Frontal cortex (tissue), 4 donors: ENCODE data around the gene TULP4. TPM values are rescaled to one million over a fixed set of nuclear protein-coding genes. Genes with fewer than 3 reads are reported as not detected.

Source experiments
- DNase-seq, 2 donors: peaks; one replicate each; pipeline ENCODE4 v3.0.0; 2012; ENCODE audit warnings: low spot score in 2 of 2
- FAIRE-seq: peaks from 2 replicates; lab custom pipeline; 2012; peaks lifted over from hg19 to GRCh38; lab: Jason Lieb, UNC
- total RNA-seq: library from RNA; depleted of rRNA; stranded (reverse); fragments of >200 nt; gene quantifications from one replicate; pipeline ENCODE4 v1.2.3, GENCODE V29; 2014
- donor health status: control.
- donor health status: control.
- donor health status: control.

TULP4 gene
- total RNA-seq, 1 donor from 2014 or later, result 1,613 TPM

- FAIRE-seq (no peak), DNase-seq (no peak)
These were observed 168.7 kb downstream of the TULP4 start for GRCh38 chr6:158480989-158481388.

DNA sequence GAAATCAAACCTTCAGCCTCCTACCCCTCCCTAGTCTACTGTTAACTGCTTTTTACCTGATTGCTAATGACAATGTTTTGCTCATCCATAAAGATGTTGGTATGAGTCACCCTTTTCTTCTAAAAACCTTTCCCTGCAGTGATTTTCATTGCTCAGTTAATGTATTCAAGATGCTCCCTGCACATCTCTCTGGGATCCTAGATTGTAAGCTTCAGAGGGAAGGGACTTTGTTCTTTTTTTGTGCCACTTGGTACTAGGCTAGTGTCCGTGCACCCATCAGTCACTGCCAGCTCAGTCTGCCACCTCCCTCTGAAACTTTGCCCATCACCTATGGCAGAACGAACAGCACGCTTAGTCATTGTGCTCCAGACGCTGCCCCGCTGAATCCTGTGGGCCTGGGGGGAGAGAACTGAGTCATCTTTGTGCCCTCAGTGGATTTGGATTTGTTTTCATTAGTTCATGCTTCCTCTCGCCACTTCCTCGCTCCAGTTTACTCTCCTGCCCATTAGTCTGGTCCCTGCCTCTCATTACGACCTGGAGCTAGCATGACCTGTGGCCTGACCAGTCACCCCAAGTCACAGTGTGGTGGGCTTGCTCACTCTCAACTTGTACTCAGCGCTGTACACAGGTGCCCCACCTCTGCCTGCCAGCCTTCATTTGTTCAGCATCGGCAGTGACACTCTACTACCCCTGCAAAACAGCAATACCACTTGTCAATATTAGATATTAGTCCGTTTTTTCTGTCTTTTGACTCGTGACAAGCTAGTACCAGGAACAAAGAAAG is 169.6 kb downstream of the TULP4 start:
- FAIRE-seq (no peak), DNase-seq (no peak)

DNA sequence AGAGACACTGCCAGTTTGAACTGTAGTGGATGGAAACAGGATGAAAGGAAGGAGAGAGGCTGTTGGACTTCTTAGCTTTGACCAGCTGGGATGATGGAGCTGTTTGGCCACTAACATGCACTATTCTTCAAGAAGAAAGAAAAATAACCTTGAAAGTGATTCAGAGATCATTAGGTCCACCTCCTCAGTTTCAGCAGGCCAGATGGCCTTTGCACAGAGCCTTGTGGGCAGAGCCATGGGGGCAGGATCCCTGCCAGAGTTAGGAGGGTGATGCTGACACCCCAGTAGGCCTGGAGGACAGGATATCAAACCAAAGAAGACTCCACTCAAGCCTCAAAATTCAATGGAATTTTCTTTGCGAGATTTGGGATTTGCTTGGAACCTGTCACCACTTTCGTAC is 173.2 kb downstream of the TULP4 start:
- FAIRE-seq (no peak), DNase-seq (no peak)

GRCh38 chr6:158487495-158487894 is 175.2 kb downstream of the TULP4 start:
- DNase-seq (no peak), FAIRE-seq (no peak)

DNA sequence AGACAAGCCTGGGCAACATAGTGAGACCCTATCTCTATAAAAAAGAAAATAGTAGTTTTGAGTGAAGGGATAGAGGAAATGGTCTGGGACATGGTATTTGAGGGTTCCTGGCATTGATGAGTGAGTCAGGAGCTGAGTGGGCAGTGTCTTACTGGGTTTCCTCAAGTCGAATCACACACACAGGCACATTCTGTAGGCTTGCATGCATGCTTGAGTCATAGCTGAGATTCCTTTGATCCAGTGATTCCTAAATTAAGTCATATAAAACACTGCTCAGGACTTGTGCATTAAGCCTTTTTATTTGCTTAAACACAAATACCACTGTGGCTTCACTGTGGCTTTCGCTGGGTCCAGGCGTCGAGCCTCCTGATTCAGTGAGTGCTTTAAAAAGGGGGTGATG is 175.8 kb downstream of the TULP4 start:
- no peak for FAIRE-seq

GRCh38 chr6:158489441-158489840 is 177.2 kb downstream of the TULP4 start:
- FAIRE-seq (no peak), DNase-seq (no peak)

More for the DNA sequence above, 175.8 kb downstream of the TULP4 start:
- no peak for DNase-seq

- no peak for DNase-seq
- FAIRE-seq, result no peak
These were observed 180.6 kb downstream of the TULP4 start for GRCh38 chr6:158492881-158493280.

- FAIRE-seq (no peak), DNase-seq (no peak)
These were observed 184.4 kb downstream of the TULP4 start for GRCh38 chr6:158496700-158497099.

DNA sequence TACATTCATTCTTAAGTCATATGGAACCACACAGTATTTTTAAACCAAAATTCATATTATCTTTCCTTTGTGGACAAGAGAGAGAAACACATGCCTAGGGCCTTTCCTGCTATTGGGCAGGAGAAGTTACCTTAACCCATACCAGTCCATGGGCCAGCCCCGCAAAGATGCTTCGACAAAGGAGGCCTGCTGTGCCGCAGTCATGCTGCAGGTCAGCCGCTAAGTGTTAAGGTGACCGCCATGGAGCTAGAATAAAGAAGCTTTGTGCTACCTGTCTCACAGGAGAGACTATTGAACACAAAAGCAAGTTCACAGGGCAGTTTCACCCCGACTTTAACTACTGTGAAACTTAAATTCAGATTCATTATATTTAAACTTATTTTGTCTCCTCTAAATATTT is 185.4 kb downstream of the TULP4 start:
- no peak for DNase-seq

GRCh38 chr6:158498362-158498761 is 186.1 kb downstream of the TULP4 start:
- DNase-seq (no peak), FAIRE-seq (no peak)

More for the DNA sequence above, 185.4 kb downstream of the TULP4 start:
- FAIRE-seq, result no peak

DNA sequence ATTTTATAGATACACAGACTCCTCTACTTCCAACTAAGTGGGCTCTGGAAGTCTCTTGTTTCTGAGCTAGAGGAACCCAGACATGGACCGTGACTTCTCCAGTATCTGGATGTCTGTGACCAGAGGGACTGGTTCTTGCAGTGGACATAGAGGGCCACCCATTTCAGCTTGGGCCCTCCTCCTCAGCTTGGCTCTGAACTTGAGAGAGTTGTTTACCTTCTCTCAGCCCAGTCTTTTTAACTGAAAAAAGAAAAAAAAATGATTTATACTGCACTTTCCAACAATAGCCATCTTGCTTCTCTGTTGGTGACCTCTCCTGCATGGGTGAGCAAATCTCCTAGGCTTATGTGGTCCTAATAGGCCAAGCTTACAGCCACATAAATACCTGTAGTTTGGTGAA is 187.3 kb downstream of the TULP4 start:
- DNase-seq (no peak), FAIRE-seq (no peak)

- DNase-seq (no peak), FAIRE-seq (no peak)
These were observed 187.9 kb downstream of the TULP4 start for GRCh38 chr6:158500016-158500735.

DNA sequence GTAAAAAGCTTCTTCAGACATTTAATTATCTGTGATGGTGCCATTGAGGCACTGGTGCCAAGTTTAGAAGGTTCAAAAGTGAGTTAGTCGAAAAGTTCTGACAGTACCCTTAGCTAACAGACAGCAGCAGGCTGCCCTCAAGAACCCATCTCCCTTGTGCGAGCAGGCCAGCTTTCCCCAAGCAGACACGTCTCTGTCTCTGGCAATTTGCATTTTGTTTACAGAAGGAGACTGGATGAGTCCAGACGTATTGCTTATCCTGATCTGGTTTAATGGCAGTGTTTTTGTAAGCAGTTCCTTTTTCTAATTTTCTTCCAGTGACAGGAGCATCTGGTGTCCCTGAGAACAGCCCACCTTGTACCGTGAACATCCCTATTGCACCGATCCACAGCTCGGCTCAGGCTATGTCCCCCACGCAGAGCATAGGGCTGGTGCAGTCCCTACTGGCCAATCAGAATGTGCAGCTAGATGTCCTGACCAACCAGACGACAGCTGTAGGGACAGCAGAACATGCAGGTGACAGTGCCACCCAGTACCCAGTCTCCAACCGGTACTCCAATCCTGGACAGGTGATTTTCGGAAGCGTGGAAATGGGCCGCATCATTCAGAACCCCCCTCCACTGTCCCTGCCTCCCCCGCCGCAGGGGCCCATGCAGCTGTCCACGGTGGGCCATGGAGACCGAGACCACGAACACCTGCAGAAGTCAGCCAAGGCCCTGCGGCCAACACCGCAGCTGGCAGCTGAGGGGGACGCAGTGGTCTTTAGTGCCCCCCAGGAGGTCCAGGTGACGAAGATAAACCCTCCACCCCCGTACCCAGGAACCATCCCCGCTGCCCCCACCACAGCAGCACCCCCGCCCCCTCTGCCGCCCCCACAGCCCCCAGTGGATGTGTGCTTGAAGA is 189.3 kb downstream of the TULP4 start:
- FAIRE-seq, result no peak
- DNase-seq, result no peak

- FAIRE-seq (no peak), DNase-seq (no peak)
These were observed 190.1 kb downstream of the TULP4 start for GRCh38 chr6:158502263-158502950.

GRCh38 chr6:158503222-158503621 is 191.0 kb downstream of the TULP4 start:
- FAIRE-seq, result no peak

GRCh38 chr6:158503846-158504245 is 191.6 kb downstream of the TULP4 start:
- FAIRE-seq (no peak), DNase-seq (no peak)

More at GRCh38 chr6:158503222-158503621, 191.0 kb downstream of the TULP4 start:
- no peak for DNase-seq

DNA sequence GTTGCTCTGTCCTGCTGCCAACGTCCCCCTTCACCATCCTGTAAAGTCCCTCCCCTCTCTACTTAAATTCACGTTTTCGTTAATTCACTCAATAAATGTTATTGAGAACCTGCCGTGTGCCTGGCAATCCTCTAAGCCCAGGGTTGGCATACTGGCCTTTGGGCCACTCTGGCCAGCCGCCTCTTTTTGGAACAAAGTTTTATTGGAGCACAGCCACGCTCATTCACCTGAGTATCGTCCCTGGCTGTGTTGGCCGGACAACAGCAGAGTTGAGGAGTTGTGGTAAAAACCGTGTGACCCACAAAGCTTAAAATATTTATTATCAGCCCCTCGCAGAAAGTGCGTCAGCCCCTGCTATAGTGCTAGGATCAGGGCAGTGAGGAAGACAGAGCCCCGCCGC is 192.9 kb downstream of the TULP4 start:
- DNase-seq, result no peak
- FAIRE-seq, result no peak

GRCh38 chr6:158506601-158507000 is 194.3 kb downstream of the TULP4 start:
- no peak for DNase-seq

GRCh38 chr6:158507174-158507573 is 194.9 kb downstream of the TULP4 start:
- FAIRE-seq (no peak), DNase-seq (no peak)

More at GRCh38 chr6:158506601-158507000, 194.3 kb downstream of the TULP4 start:
- no peak for FAIRE-seq

GRCh38 chr6:158508450-158508849 is 196.2 kb downstream of the TULP4 start:
- FAIRE-seq, result no peak

More at GRCh38 chr6:158508450-158508849, 196.2 kb downstream of the TULP4 start:
- no peak for DNase-seq
